Smooth muscle cell (in vitro differentiated cells): Measurements from ENCODE around the gene FOXO1. TPM values are rescaled to one million over a fixed set of nuclear protein-coding genes. Genes with fewer than 3 reads are reported as not detected.

Experiments
- DNase-seq: peaks from one replicate; lab custom pipeline; 2025; ENCODE audit not compliant: unreplicated experiment; lab: John Stamatoyannopoulos, UW
- H2AFZ ChIP-seq: fragments of 200-600 bp; sonication (generic); 2 replicates; pipeline ENCODE4 v1.6.0; 2016; ENCODE audit warnings: antibody characterized with exemption, low read depth, mild to moderate bottlenecking
- H3F3A ChIP-seq: fragments of 200-600 bp; sonication (generic); 2 replicates; pipeline ENCODE4 v1.6.0; 2017; ENCODE audit warnings: antibody characterized with exemption, low read depth
- H3K27ac ChIP-seq: fragments of 200-600 bp; sonication (generic); 2 replicates; pipeline ENCODE4 v1.5.1; 2016; ENCODE audit warnings: low read depth, mild to moderate bottlenecking
- H3K27me3 ChIP-seq: fragments of 200-600 bp; sonication (generic); 2 replicates; pipeline ENCODE4 v1.6.1; 2016; ENCODE audit warnings: low read depth, mild to moderate bottlenecking
- H3K36me3 ChIP-seq: fragments of 200-600 bp; sonication (generic); 2 replicates; pipeline ENCODE4 v1.5.1; 2016; ENCODE audit warnings: low read depth
- H3K4me1 ChIP-seq: fragments of 200-600 bp; sonication (generic); 2 replicates; pipeline ENCODE4 v1.5.1; 2016; ENCODE audit warnings: low read depth
- H3K4me2 ChIP-seq: fragments of 200-600 bp; sonication (generic); 2 replicates; pipeline ENCODE4 v1.6.0; 2016; ENCODE audit warnings: mild to moderate bottlenecking
- H3K4me3 ChIP-seq: fragments of 200-600 bp; sonication (generic); 2 replicates; pipeline ENCODE4 v1.5.1; 2016; ENCODE audit warnings: mild to moderate bottlenecking
- H3K79me2 ChIP-seq: fragments of 200-600 bp; sonication (generic); 2 replicates; pipeline ENCODE4 v1.6.0; 2016; ENCODE audit warnings: low read depth, mild to moderate bottlenecking
- H3K9ac ChIP-seq: fragments of 200-600 bp; sonication (generic); 2 replicates; pipeline ENCODE4 v1.6.0; 2016; ENCODE audit warnings: low read depth
- H3K9me3 ChIP-seq: fragments of 200-600 bp; sonication (generic); replicated peaks from 2 replicates; pipeline ENCODE4 v1.5.1; 2016; ENCODE audit warnings: low read depth
- H4K20me1 ChIP-seq: fragments of 200-600 bp; sonication (generic); 2 replicates; pipeline ENCODE4 v1.6.0; 2016; ENCODE audit warnings: low read depth
- WGBS: methylation state at CpG from one replicate; pipeline ENCODE4 v1.1.7; 2016; ENCODE audit warnings: low lambda C conversion rate; 5-methylcytosine and 5-hydroxymethylcytosine counted together
- polyA plus RNA-seq: library from polyadenylated mRNA; unstranded; fragments of >200 nt; fragmentation: Nextera tagmentation; extraction: Ambion mirVana; gene quantifications from 2 replicates; pipeline ENCODE4 v1.2.1, GENCODE V29; 2016
- total RNA-seq: library from RNA; depleted of rRNA; stranded (reverse); fragments of >200 nt; gene quantifications from 2 replicates; pipeline ENCODE4 v1.2.3, GENCODE V29; 2014
- TF ChIP-seq, protein P1 (sequence below): fragments of 200-600 bp; sonication (generic); IDR thresholded peaks from 2 replicates; pipeline ENCODE4 v1.5.1; 2017; ENCODE audit warnings: borderline replicate concordance, mild to moderate bottlenecking, antibody characterized with exemption; ENCODE audit not compliant: insufficient read depth, poor library complexity, severe bottlenecking

The FOXO1 gene
- total and polyA plus RNA-seq, 2 experiments from 2014 or later = 17.0 to 19.9 TPM

DNA sequence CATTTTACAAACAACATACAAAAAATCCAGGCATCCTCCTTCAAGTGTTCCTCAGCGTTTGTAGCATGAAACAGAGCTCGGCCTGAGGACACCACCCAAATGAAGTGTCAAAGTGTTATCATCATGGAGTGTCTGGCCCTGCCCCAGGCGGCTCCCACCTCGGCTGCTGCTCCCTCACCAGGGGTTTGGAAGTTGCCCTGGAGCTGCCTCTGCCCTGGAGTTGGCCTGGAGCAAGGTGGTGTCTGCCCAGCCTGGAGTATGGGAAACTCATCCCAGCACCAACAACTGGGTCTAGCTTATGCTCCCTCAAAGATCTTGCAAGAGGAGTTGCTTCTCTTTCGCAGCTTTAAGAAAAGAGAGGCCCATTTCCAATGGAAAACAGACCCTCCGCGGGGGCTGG lies 120.4 kb downstream of the FOXO1 start:
- H4K20me1 ChIP-seq = no peaks in the 10 kb centered on the region
- no peak overlapping the region for H3K4me3 ChIP-seq
- H3K36me3 ChIP-seq = no peaks in the 10 kb centered on the region
- no peak overlapping the region for H3K27ac ChIP-seq
- H2AFZ ChIP-seq = no peak overlapping the region
- no peaks in the 10 kb centered on the region for H3K27me3 ChIP-seq
- no peak for DNase-seq
- no peaks in the 10 kb centered on the region for H3F3A ChIP-seq
- TF ChIP-seq, protein P1, sequence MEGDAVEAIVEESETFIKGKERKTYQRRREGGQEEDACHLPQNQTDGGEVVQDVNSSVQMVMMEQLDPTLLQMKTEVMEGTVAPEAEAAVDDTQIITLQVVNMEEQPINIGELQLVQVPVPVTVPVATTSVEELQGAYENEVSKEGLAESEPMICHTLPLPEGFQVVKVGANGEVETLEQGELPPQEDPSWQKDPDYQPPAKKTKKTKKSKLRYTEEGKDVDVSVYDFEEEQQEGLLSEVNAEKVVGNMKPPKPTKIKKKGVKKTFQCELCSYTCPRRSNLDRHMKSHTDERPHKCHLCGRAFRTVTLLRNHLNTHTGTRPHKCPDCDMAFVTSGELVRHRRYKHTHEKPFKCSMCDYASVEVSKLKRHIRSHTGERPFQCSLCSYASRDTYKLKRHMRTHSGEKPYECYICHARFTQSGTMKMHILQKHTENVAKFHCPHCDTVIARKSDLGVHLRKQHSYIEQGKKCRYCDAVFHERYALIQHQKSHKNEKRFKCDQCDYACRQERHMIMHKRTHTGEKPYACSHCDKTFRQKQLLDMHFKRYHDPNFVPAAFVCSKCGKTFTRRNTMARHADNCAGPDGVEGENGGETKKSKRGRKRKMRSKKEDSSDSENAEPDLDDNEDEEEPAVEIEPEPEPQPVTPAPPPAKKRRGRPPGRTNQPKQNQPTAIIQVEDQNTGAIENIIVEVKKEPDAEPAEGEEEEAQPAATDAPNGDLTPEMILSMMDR = no peak
- 81% methylated on average over 7 of the region's 7 CpGs for WGBS
- H3K79me2 ChIP-seq = no peaks in the 10 kb centered on the region
- H3K4me1 ChIP-seq = no peaks in the 10 kb centered on the region
- no peak overlapping the region for H3K9ac ChIP-seq
- H3K4me2 ChIP-seq = no peak overlapping the region
- H3K9me3 ChIP-seq = no peaks in the 10 kb centered on the region

DNA sequence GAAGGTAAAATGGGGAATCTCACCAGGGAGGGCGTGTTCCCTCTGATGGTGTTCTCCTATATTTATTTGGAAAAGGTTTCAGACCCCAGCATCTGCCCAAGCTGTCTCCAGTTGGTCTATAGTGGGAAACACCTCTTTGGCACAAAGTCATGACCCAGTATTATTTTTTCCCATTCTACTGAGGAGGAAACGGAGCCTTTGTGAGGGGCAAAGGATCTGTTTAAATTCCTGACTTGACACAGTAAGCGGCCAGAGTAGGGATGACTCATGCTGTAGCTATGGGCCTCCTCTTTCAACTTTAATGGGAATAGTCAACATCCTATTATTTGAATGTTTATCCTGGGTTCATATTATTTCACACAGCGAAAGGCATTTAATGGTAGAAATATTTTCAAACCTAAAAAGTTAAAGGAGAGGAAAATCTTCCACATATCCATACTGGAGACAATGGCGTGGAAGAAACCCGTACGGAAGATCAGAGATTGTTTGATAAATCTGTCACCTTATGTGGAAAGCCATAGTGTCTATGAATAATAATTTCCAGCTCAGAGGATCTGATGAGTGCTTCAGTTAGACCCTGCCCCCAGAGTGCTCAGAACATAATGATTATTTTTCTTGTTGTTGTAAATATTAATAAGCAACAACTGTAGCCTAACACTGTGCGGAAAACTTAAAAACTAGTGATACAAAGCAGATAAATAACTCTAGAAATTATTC lies 126.0 kb downstream of the FOXO1 start:
- 34% methylated on average over 8 of the region's 8 CpGs for WGBS
- Histone ChIP-seq H2AFZ (no peak overlapping the region), H3K4me3 (no peak overlapping the region), H3K27ac (peak overlapping the region; percentile 41), H3K27me3 (no peaks in the 10 kb centered on the region), H3K79me2 (no peaks in the 10 kb centered on the region), H3K36me3 (no peaks in the 10 kb centered on the region), H3K9ac (no peak overlapping the region), H3K4me1 (peaks cover 3% of the 10 kb centered on the region), H3K9me3 (no peaks in the 10 kb centered on the region), H3F3A (no peaks in the 10 kb centered on the region), H4K20me1 (no peaks in the 10 kb centered on the region), H3K4me2 (peak overlapping the region; percentile 64)
- TF ChIP-seq, protein P1 = no peak
- DNase-seq = no peak

DNA sequence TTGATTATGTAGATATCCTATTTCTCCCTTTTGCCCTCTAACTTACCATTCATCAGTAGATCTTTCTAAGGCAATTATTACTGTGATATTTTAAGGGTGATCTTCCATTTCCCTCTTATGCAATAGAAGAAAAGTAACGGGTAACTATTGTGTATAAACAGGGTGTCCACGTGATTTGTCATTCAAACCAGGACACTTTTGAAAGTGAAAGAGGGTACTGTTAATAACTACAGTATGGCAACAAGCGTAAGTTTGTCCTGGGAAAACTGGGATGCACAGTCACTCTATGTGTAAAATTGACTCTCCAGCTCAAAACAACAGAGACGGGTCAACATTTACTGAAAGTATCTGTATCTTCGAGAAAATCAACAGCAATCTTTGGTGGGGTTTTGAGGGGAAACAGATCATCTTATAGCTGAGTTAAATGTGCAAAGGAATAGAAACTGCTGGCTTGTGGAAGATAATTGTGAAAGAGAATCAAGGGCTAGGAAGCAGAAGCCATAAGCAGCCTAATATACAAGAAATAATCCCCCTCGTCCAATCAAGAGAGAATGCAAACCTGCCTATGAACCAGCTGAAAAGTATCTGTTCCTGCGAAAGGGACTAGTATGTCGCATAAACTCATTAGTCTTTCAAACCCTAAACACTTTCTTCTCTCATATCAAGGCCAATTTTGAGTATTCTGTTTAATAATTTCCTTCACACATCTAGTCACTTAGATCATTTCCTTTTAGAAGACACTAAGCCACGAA lies 126.7 kb downstream of the FOXO1 start:
- Histone ChIP-seq H3K4me3 (no peak overlapping the region), H2AFZ (no peak overlapping the region), H3K27me3 (no peaks in the 10 kb centered on the region), H3K4me2 (peak overlapping the region; percentile 64), H3K79me2 (no peaks in the 10 kb centered on the region), H3K36me3 (no peaks in the 10 kb centered on the region), H3K4me1 (peaks cover 3% of the 10 kb centered on the region), H4K20me1 (no peaks in the 10 kb centered on the region), H3K9me3 (no peaks in the 10 kb centered on the region), H3F3A (no peaks in the 10 kb centered on the region), H3K9ac (no peak overlapping the region), H3K27ac (peak overlapping the region; percentile 41)
- WGBS = 67% methylated on average over 9 of the region's 9 CpGs
- DNase-seq = no peak
- TF ChIP-seq, protein P1 = no peak
